Measurements from ENCODE around the gene SLC16A3.
"Not testable (repeated sequence)": the region's sequence is repeated elsewhere in the genome, so short reads cannot be mapped to it uniquely, and the experiment has no call there.

SLC16A3 gene

GRCh38 chr17:82204831-82205719, 23.8 kb upstream of the SLC16A3 start:
- no peak for DNase-seq (ENCODE audit: low read depth)

- no peak for DNase-seq (ENCODE audit: low read depth)
These were observed 22.9 kb upstream of the SLC16A3 start for GRCh38 chr17:82205720-82206508.

- not testable (repeated sequence) for DNase-seq (ENCODE audit: low read depth)
These were observed 18.2 kb upstream of the SLC16A3 start for GRCh38 chr17:82210655-82211054.

- DNase-seq (ENCODE audit: low read depth) = peak; percentile 69
These were observed 16.3 kb upstream of the SLC16A3 start, which contains the start of gene CCDC57 for GRCh38 chr17:82212331-82213250. TSS of gene CCDC57 (minus strand) at chr17:82212842. CDS start at chr17:82201944, 10,898 bp downstream.

- peak; percentile 68 for DNase-seq (ENCODE audit: low read depth)
These were observed 15.4 kb upstream of the SLC16A3 start for GRCh38 chr17:82213251-82214011.

- DNase-seq (ENCODE audit: low read depth) = no peak
These were observed 14.7 kb upstream of the SLC16A3 start for GRCh38 chr17:82214012-82214628.

- no peak for DNase-seq (ENCODE audit: low read depth)
These were observed 13.5 kb upstream of the SLC16A3 start for GRCh38 chr17:82215095-82215971.

- no peak for DNase-seq (ENCODE audit: low read depth)
These were observed 12.9 kb upstream of the SLC16A3 start for GRCh38 chr17:82215972-82216300.

- DNase-seq (ENCODE audit: low read depth) = no peak
These were observed 12.3 kb upstream of the SLC16A3 start for GRCh38 chr17:82216301-82217119.

- DNase-seq (ENCODE audit: low read depth) = no peak
These were observed 11.7 kb upstream of the SLC16A3 start for GRCh38 chr17:82217120-82217529.

GRCh38 chr17:82217530-82218204, 11.2 kb upstream of the SLC16A3 start:
- DNase-seq (ENCODE audit: low read depth) = no peak

- no peak for DNase-seq (ENCODE audit: low read depth)
These were observed 10.3 kb upstream of the SLC16A3 start for GRCh38 chr17:82218349-82219075.

- DNase-seq (ENCODE audit: low read depth) = no peak
These were observed 9.8 kb upstream of the SLC16A3 start for GRCh38 chr17:82219083-82219482.

GRCh38 chr17:82219753-82220709, 8.8 kb upstream of the SLC16A3 start:
- no peak for DNase-seq (ENCODE audit: low read depth)

- no peak for DNase-seq (ENCODE audit: low read depth)
These were observed 7.4 kb upstream of the SLC16A3 start for GRCh38 chr17:82221341-82221902.

- no peak for DNase-seq (ENCODE audit: low read depth)
These were observed 6.0 kb upstream of the SLC16A3 start for GRCh38 chr17:82222816-82223215.
